IMR-90 (cell line): Measurements from ENCODE around the gene NEK5. TPM values are rescaled to one million over a fixed set of nuclear protein-coding genes. Genes with fewer than 3 reads are reported as not detected.

Experiments
- ATAC-seq: fragments of 200-7000 bp; cut with Tn5 transposase; 2 replicates; pipeline ENCODE4 v1.9.1; 2020; ENCODE audit warnings: low read depth, mild to moderate bottlenecking, moderate library complexity
- BruUV-seq: library from RNA; stranded (reverse); fragments of 400-500 nt; replicated peaks from 2 replicates; lab custom pipeline; 2021; lab: Mats Ljungman, UMichigan
- CTCF ChIA-PET: fragments of 300-600 bp; formaldehyde crosslinking; extraction: SDS; loops from one replicate; lab custom pipeline; 2021; ENCODE audit warnings: antibody characterized with exemption; lab: Yijun Ruan, JAX
- POLR2A ChIA-PET: fragments of 300-600 bp; sonication (Branson Sonifier 250); formaldehyde crosslinking; loops from one replicate; lab custom pipeline; 2022; ENCODE audit warnings: antibody characterized with exemption; ENCODE audit not compliant: unreplicated experiment; lab: Charles Lee
- DNase-seq: peaks from one replicate; pipeline ENCODE4 v3.0.0; 2013
- H2AFZ ChIP-seq: replicated peaks from 2 replicates; pipeline ENCODE3; 2013; ENCODE audit warnings: low read length, mild to moderate bottlenecking; ENCODE audit not compliant: poor library complexity
- H2AK5ac ChIP-seq: 2 replicates; pipeline ENCODE4 v1.6.1; 2013; ENCODE audit warnings: low read depth, low read length, inconsistent platforms
- H2AK9ac ChIP-seq: replicated peaks from 2 replicates; pipeline ENCODE3; 2013; ENCODE audit warnings: mild to moderate bottlenecking, low read depth, low read length, moderate library complexity; ENCODE audit not compliant: poor library complexity
- H2BK120ac ChIP-seq: 2 replicates; pipeline ENCODE4 v1.6.1; 2013; ENCODE audit warnings: low read depth, low read length, inconsistent platforms
- H2BK15ac ChIP-seq: 3 replicates; pipeline ENCODE4 v1.6.1; 2013; ENCODE audit warnings: low read depth, low read length, inconsistent platforms
- H2BK20ac ChIP-seq: 2 replicates; pipeline ENCODE4 v1.6.1; 2013; ENCODE audit warnings: low read depth, mild to moderate bottlenecking, inconsistent platforms, low read length, moderate library complexity
- H2BK5ac ChIP-seq: 2 replicates; pipeline ENCODE4 v1.6.1; 2013; ENCODE audit warnings: mild to moderate bottlenecking, low read depth, low read length, inconsistent platforms; ENCODE audit not compliant: poor library complexity, severe bottlenecking
- H3K14ac ChIP-seq: replicated peaks from 2 replicates; pipeline ENCODE4 v1.6.1; 2013; ENCODE audit warnings: low read depth, low read length, inconsistent platforms
- H3K18ac ChIP-seq: 2 replicates; pipeline ENCODE4 v1.6.1; 2013; ENCODE audit warnings: low read depth, low read length, control low read depth
- H3K23ac ChIP-seq: 2 replicates; pipeline ENCODE4 v1.6.1; 2013; ENCODE audit warnings: low read depth, low read length, inconsistent platforms
- H3K27ac ChIP-seq: 2 replicates; pipeline ENCODE4 v1.5.1; 2013; ENCODE audit warnings: mild to moderate bottlenecking, control low read depth, low read length; ENCODE audit not compliant: insufficient read depth
- H3K27me3 ChIP-seq: 2 replicates; pipeline ENCODE4 v1.6.1; 2013; ENCODE audit warnings: low read length; ENCODE audit not compliant: control insufficient read depth, insufficient read depth
- H3K36me3 ChIP-seq: 2 replicates; pipeline ENCODE4 v1.6.1; 2013; ENCODE audit warnings: low read length, mixed read lengths; ENCODE audit not compliant: control insufficient read depth, insufficient read depth
- H3K4ac ChIP-seq: 2 replicates; pipeline ENCODE4 v1.6.1; 2013; ENCODE audit warnings: low read depth, low read length, inconsistent platforms
- H3K4me1 ChIP-seq: 2 replicates; pipeline ENCODE4 v1.6.1; 2013; ENCODE audit warnings: low read length, mixed read lengths; ENCODE audit not compliant: control insufficient read depth, insufficient read depth
- H3K4me2 ChIP-seq: 2 replicates; pipeline ENCODE4 v1.6.1; 2013; ENCODE audit warnings: low read depth, mild to moderate bottlenecking, control low read depth, low read length, moderate library complexity
- H3K4me3 ChIP-seq: 2 replicates; pipeline ENCODE4 v1.5.1; 2013; ENCODE audit warnings: low read depth, mild to moderate bottlenecking, control low read depth, low read length, moderate library complexity; ENCODE audit not compliant: insufficient read depth
- H3K56ac ChIP-seq: 2 replicates; pipeline ENCODE4 v1.6.1; 2013; ENCODE audit warnings: low read length, inconsistent platforms; ENCODE audit not compliant: insufficient read depth; ENCODE audit errors: extremely low read depth
- H3K79me1 ChIP-seq, 2 experiments: 2 replicates each; pipeline ENCODE4 v1.6.1; 2013; ENCODE audit warnings: low read length in 2 of 2, inconsistent platforms in 1 of 2, low read depth in 1 of 2
- H3K9ac ChIP-seq: 2 replicates; pipeline ENCODE4 v1.6.1; 2013; ENCODE audit warnings: low read depth, low read length, control low read depth
- H3K9me1 ChIP-seq: 2 replicates; pipeline ENCODE4 v1.6.1; 2013; ENCODE audit warnings: low read length, inconsistent platforms; ENCODE audit not compliant: insufficient read depth
- H3K9me3 ChIP-seq: 2 replicates; pipeline ENCODE4 v1.6.1; 2013; ENCODE audit warnings: low read length; ENCODE audit not compliant: control insufficient read depth, insufficient read depth
- H4K20me1 ChIP-seq: 2 replicates; pipeline ENCODE4 v1.6.1; 2013; ENCODE audit warnings: low read length, inconsistent platforms; ENCODE audit not compliant: insufficient read depth
- H4K5ac ChIP-seq: 2 replicates; pipeline ENCODE4 v1.6.1; 2013; ENCODE audit warnings: mild to moderate bottlenecking, low read depth, low read length, control low read depth
- H4K8ac ChIP-seq, 2 experiments: 2 replicates each; pipeline ENCODE4 v1.6.1; 2013; ENCODE audit warnings: low read depth in 2 of 2, low read length in 2 of 2, control low read depth in 1 of 2, inconsistent platforms in 1 of 2
- H4K91ac ChIP-seq: 2 replicates; pipeline ENCODE4 v1.6.1; 2013; ENCODE audit warnings: low read depth, low read length, inconsistent platforms; ENCODE audit not compliant: insufficient read depth
- BHLHE40 ChIP-seq: fragments of 150-350 bp; IDR thresholded peaks from 2 replicates; pipeline ENCODE4 v1.6.1; 2016; ENCODE audit warnings: mild to moderate bottlenecking, low read depth, low read length
- ELK1 ChIP-seq: fragments of 150-350 bp; IDR thresholded peaks from 2 replicates; pipeline ENCODE4 v1.6.1; 2016; ENCODE audit warnings: low read depth, mild to moderate bottlenecking, low read length, moderate library complexity, borderline replicate concordance
- MXI1 ChIP-seq: IDR thresholded peaks from 2 replicates; pipeline ENCODE4 v1.6.1; 2012; ENCODE audit warnings: low read depth, mild to moderate bottlenecking, low read length, moderate library complexity, borderline replicate concordance
- RAD21 ChIP-seq: IDR thresholded peaks from 2 replicates; pipeline ENCODE4 v1.6.1; 2012; ENCODE audit warnings: low read length, improper control_type of control experiment
- RCOR1 ChIP-seq: IDR thresholded peaks from 2 replicates; pipeline ENCODE4 v1.6.1; 2012; ENCODE audit warnings: mild to moderate bottlenecking, low read length, improper control_type of control experiment; ENCODE audit not compliant: insufficient replicate concordance
- SMC3 ChIP-seq: fragments of 150-350 bp; IDR thresholded peaks from 2 replicates; pipeline ENCODE4 v1.6.1; 2016; ENCODE audit warnings: low read depth, mild to moderate bottlenecking, antibody characterized with exemption, low read length, moderate library complexity
- WGBS, 2 experiments: methylation state at CpG; one replicate each; pipeline versions ENCODE4 v1.1.5 to v1.1.7; 2013; ENCODE audit warnings: missing lambda C conversion rate in 2 of 2; ENCODE audit not compliant: insufficient read length in 1 of 2; ENCODE audit errors: extremely low coverage in 2 of 2; 5-methylcytosine and 5-hydroxymethylcytosine counted together
- dilution Hi-C: fragments of 300-500 bp; cut with HindIII; formaldehyde crosslinking; loops from one replicate; pipeline ENCODE4 v1.14.3; 2018; ENCODE audit warnings: low sequenced_read_pairs; ENCODE audit not compliant: unreplicated experiment
- in situ Hi-C: fragments of 300-500 bp; cut with MboI; formaldehyde crosslinking; loops from 3 replicates; pipeline ENCODE4 v1.14.3; 2019; ENCODE audit warnings: low sequenced_read_pairs, inconsistent platforms, mixed read lengths
- intact Hi-C: fragments of 100-400 bp; cut with micrococcal nuclease; formaldehyde crosslinking; loops from 2 replicates; pipeline ENCODE4 v1.10.0; 2022
- polyA plus RNA-seq, 3 experiments: library from polyadenylated mRNA; depleted of rRNA; stranded (reverse); fragments of >200 nt; gene quantifications; 2 replicates each; pipeline ENCODE4 v1.2.3, GENCODE V29; 2012; ENCODE audit warnings: low replicate concordance in 1 of 3
- total RNA-seq: library from RNA; depleted of rRNA; stranded (reverse); fragments of >200 nt; gene quantifications from 2 replicates; pipeline ENCODE4 v1.2.3, GENCODE V29; 2012
- TF ChIP-seq, protein P1 (sequence below): conservative IDR thresholded peaks from 2 replicates; pipeline ENCODE4 v1.5.1; 2012; ENCODE audit warnings: mild to moderate bottlenecking, low read depth, low read length, improper control_type of control experiment

NEK5 gene
- total and polyA plus RNA-seq, 2 of the 4 experiments (the other 2 are of a cell fraction), result not detected

- peak; percentile 3; the same call in 1 of the 2 replicates for TF ChIP-seq SMC3
- no peak for TF ChIP-seq MXI1
- peak; percentile 16; the same call in 1 of the 2 replicates for TF ChIP-seq RAD21
- no peak for TF ChIP-seq BHLHE40
- no peak for TF ChIP-seq RCOR1
- no peak for TF ChIP-seq ELK1
- TF ChIP-seq, protein P1, sequence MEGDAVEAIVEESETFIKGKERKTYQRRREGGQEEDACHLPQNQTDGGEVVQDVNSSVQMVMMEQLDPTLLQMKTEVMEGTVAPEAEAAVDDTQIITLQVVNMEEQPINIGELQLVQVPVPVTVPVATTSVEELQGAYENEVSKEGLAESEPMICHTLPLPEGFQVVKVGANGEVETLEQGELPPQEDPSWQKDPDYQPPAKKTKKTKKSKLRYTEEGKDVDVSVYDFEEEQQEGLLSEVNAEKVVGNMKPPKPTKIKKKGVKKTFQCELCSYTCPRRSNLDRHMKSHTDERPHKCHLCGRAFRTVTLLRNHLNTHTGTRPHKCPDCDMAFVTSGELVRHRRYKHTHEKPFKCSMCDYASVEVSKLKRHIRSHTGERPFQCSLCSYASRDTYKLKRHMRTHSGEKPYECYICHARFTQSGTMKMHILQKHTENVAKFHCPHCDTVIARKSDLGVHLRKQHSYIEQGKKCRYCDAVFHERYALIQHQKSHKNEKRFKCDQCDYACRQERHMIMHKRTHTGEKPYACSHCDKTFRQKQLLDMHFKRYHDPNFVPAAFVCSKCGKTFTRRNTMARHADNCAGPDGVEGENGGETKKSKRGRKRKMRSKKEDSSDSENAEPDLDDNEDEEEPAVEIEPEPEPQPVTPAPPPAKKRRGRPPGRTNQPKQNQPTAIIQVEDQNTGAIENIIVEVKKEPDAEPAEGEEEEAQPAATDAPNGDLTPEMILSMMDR, result peak; percentile 31; the same call in 1 of the 2 replicates
- no peak overlapping the region for H2BK15ac ChIP-seq
- H2BK20ac ChIP-seq, result no peak overlapping the region
- no peak overlapping the region for H3K4ac ChIP-seq
- no peak overlapping the region for H3K4me3 ChIP-seq
- no peak overlapping the region for H4K91ac ChIP-seq
- H2BK120ac ChIP-seq, result no peak overlapping the region
- H3K9ac ChIP-seq, result no peak overlapping the region
- H2AK5ac ChIP-seq, result no peak overlapping the region
- H3K9me3 ChIP-seq, result peaks cover 15% of the 10 kb centered on the region
- H4K5ac ChIP-seq, result no peak overlapping the region
- H3K14ac ChIP-seq, result no peak overlapping the region
- no peak overlapping the region for H2BK5ac ChIP-seq
- dilution Hi-C loops (no loop called here), in situ Hi-C loops (no loop called here), intact Hi-C loops (loop anchor here (1.0 kb wide), 1 partner anchor 56 kb away; no protein-coding TSS in a partner anchor)
- no peak overlapping the region for H2AK9ac ChIP-seq
- no peaks in the 10 kb centered on the region for H3K36me3 ChIP-seq
- CTCF ChIA-PET, result interaction anchor here (0.6 to 1.5 kb wide), 2 partner anchors 57 to 667 kb away, joined by 5 to 6 read pairs; no protein-coding TSS in a partner anchor
- no peak overlapping the region for H3K56ac ChIP-seq
- no peaks in the 10 kb centered on the region for H4K20me1 ChIP-seq
- H3K4me2 ChIP-seq, result no peak overlapping the region
- DNase-seq, result peak; percentile 32
- POLR2A ChIA-PET, result no interaction called here
- no peaks in the 10 kb centered on the region for H3K4me1 ChIP-seq
- no CpG with 5 or more reads among the region's 1 CpG for WGBS, 2 experiments
- peak; percentile 32 for ATAC-seq
- H3K23ac ChIP-seq, result no peak overlapping the region
- no peak overlapping the region for H2AFZ ChIP-seq
- no peaks in the 10 kb centered on the region for H3K9me1 ChIP-seq
- no peaks in the 10 kb centered on the region for H3K27me3 ChIP-seq
- no peak overlapping the region for H3K18ac ChIP-seq
- BruUV-seq, result no TSS peak
- no peaks in the 10 kb centered on the region for H3K79me1 ChIP-seq
- H4K8ac ChIP-seq, result no peak overlapping the region
- H3K27ac ChIP-seq, result no peak overlapping the region
Measured at GRCh38 chr13:52070929-52071523, 57.8 kb downstream of the NEK5 start.
